ENCODE results near the gene AGFG1. TPM values are rescaled to one million over a fixed set of nuclear protein-coding genes. Genes with fewer than 3 reads are reported as not detected.

The AGFG1 gene
- total and polyA plus RNA-seq, 2 donors (not counting 1 experiment from before 2014, with no cell fraction given) = 28.7 to 83.3 TPM

GRCh38 chr2:227480528-227480927, 8.6 kb downstream of the AGFG1 start:
- no peaks in the 10 kb centered on the region for H3K9me3 Mint-ChIP-seq (ENCODE audit: insufficient read depth)
- ATAC-seq (ENCODE audit: low read depth) = no peak
- TF ChIP-seq CTCF (IDR thresholded peaks at IDR 0.05) = no peak
- TF ChIP-seq EZH2 (IDR thresholded peaks at IDR 0.05; ENCODE audit: borderline replicate concordance, insufficient read depth, low read depth, low read length, poor library complexity, severe bottlenecking) = no peak
- no peaks in the 10 kb centered on the region for H3K27me3 Mint-ChIP-seq
- H3K36me3 ChIP-seq (replicated peaks in 1 of 2; ENCODE audit: control extremely low read depth in 1 of 2, control insufficient read depth in 1 of 2, extremely low read depth in 1 of 2, insufficient read depth in 2 of 2, low read length in 1 of 2) = no peaks in the 10 kb centered on the region
- H3K4me2 ChIP-seq (replicated peaks; ENCODE audit: low read depth, low read length, poor library complexity, severe bottlenecking) = no peak overlapping the region
- H3K9ac ChIP-seq (ENCODE audit: low read length) = no peak overlapping the region
- peak overlapping the region; percentile 42 for H3K27ac Mint-ChIP-seq
- peak overlapping the region; percentile 8 for H3K4me3 Mint-ChIP-seq
- POLR2A ChIA-PET = interaction anchor here (0.7 kb wide), 1 partner anchor 85 kb away, joined by 5 read pairs; no protein-coding TSS in a partner anchor
- H3K9me3 ChIP-seq (ENCODE audit: control extremely low read depth in 1 of 3, control insufficient read depth in 2 of 3, insufficient read depth in 1 of 3, low read length in 2 of 3) = peaks cover 0 to 5% (median 3%) of the 10 kb centered on the region in 3 donors
- DNase-seq = no peak
- no peaks in the 10 kb centered on the region for H3K27me3 ChIP-seq (replicated peaks in 1 of 4; ENCODE audit: control extremely low read depth in 1 of 4, control insufficient read depth in 3 of 4, insufficient read depth in 4 of 4, low read length in 3 of 4)
- peaks cover 97% of the 10 kb centered on the region for H3K79me2 ChIP-seq (ENCODE audit: control insufficient read depth, insufficient read depth, low read length)
- H3K4me3 ChIP-seq (ENCODE audit: control extremely low read depth in 1 of 5, extremely low read depth in 1 of 5, insufficient read depth in 1 of 5, low read depth in 2 of 5, low read length in 4 of 5) = no peak overlapping the region
- H2AFZ ChIP-seq (ENCODE audit: insufficient read depth, low read depth, low read length, poor library complexity, severe bottlenecking) = no peak overlapping the region
- CTCF ChIA-PET = interaction anchor here (0.6 to 2.4 kb wide), 10 partner anchors 12 to 285 kb away, joined by 3 to 29 read pairs (median 3); no protein-coding TSS in a partner anchor
- peaks cover 20 to 35% of the 10 kb centered on the region in 2 donors for H3K4me1 ChIP-seq (ENCODE audit: control insufficient read depth in 2 of 2, insufficient read depth in 2 of 2, low read length in 2 of 2)
- H3K27ac ChIP-seq (ENCODE audit: low read length in 2 of 2) = peak overlapping the region in 1 of 2 donors; percentile 63
- H3K4me1 Mint-ChIP-seq = peaks cover 57% of the 10 kb centered on the region
- peaks cover 28% of the 10 kb centered on the region for H4K20me1 ChIP-seq (ENCODE audit: control insufficient read depth, insufficient read depth, low read length, poor library complexity, severe bottlenecking)
- intact Hi-C loops (cut with micrococcal nuclease) = loop anchor here (1.0 to 5.0 kb wide), 3 partner anchors 8 to 42 kb away; partner anchors contain the start of gene AGFG1
- no CpG with 5 or more reads among the region's 2 CpGs for WGBS (ENCODE audit: insufficient coverage)

GRCh38 chr2:227482638-227483340, 10.8 kb downstream of the AGFG1 start:
- H3K4me1 ChIP-seq (ENCODE audit: control insufficient read depth in 2 of 2, insufficient read depth in 2 of 2, low read length in 2 of 2) = peaks cover 23 to 34% of the 10 kb centered on the region in 2 donors
- H3K27me3 ChIP-seq (replicated peaks in 1 of 4; ENCODE audit: control extremely low read depth in 1 of 4, control insufficient read depth in 3 of 4, insufficient read depth in 4 of 4, low read length in 3 of 4) = no peaks in the 10 kb centered on the region
- no CpG with 5 or more reads among the region's 1 CpG for whole genome bisulfite sequencing (ENCODE audit: insufficient coverage)
- peak overlapping the region in 1 of 2 donors; percentile 62 for H3K27ac ChIP-seq (ENCODE audit: low read length in 2 of 2)
- H3K4me3 ChIP-seq (ENCODE audit: control extremely low read depth in 1 of 5, extremely low read depth in 1 of 5, insufficient read depth in 1 of 5, low read depth in 2 of 5, low read length in 4 of 5) = no peak overlapping the region
- H4K20me1 ChIP-seq (ENCODE audit: control insufficient read depth, insufficient read depth, low read length, poor library complexity, severe bottlenecking) = peaks cover 33% of the 10 kb centered on the region
- TF ChIP-seq CTCF (IDR thresholded peaks at IDR 0.05) (no peak), EZH2 (IDR thresholded peaks at IDR 0.05; ENCODE audit: borderline replicate concordance, insufficient read depth, low read depth, low read length, poor library complexity, severe bottlenecking) (no peak)
- ATAC-seq (ENCODE audit: low read depth) (peak; percentile 64), DNase-seq (peak; percentile 35)
- H3K9me3 ChIP-seq (ENCODE audit: control extremely low read depth in 1 of 3, control insufficient read depth in 2 of 3, insufficient read depth in 1 of 3, low read length in 2 of 3) = peaks cover 0 to 7% (median 5%) of the 10 kb centered on the region in 3 donors
- peak overlapping the region; percentile 17 for H3K9ac ChIP-seq (ENCODE audit: low read length)
- ChIA-PET POLR2A (interaction anchor here (0.7 kb wide), 1 partner anchor 284 kb away, joined by 7 read pairs; no protein-coding TSS in a partner anchor), CTCF (interaction anchor here (1.3 to 1.6 kb wide), 2 partner anchors 12 to 283 kb away, joined by 4 to 9 read pairs; no protein-coding TSS in a partner anchor)
- H3K9me3 Mint-ChIP-seq (ENCODE audit: insufficient read depth) = no peaks in the 10 kb centered on the region
- H3K79me2 ChIP-seq (ENCODE audit: control insufficient read depth, insufficient read depth, low read length) = peaks cover 97% of the 10 kb centered on the region
- no peaks in the 10 kb centered on the region for H3K36me3 ChIP-seq (replicated peaks in 1 of 2; ENCODE audit: control extremely low read depth in 1 of 2, control insufficient read depth in 1 of 2, extremely low read depth in 1 of 2, insufficient read depth in 2 of 2, low read length in 1 of 2)
- peak overlapping the region; percentile 71 for H3K27ac Mint-ChIP-seq
- H3K4me1 Mint-ChIP-seq = peaks cover 60% of the 10 kb centered on the region
- no peaks in the 10 kb centered on the region for H3K27me3 Mint-ChIP-seq
- intact Hi-C loops (cut with micrococcal nuclease) = loop anchor here (5.0 kb wide), 1 partner anchor 40 kb away; no protein-coding TSS in a partner anchor
- H2AFZ ChIP-seq (ENCODE audit: insufficient read depth, low read depth, low read length, poor library complexity, severe bottlenecking) = no peak overlapping the region
- H3K4me3 Mint-ChIP-seq = no peak overlapping the region
- peak overlapping the region; percentile 34 for H3K4me2 ChIP-seq (replicated peaks; ENCODE audit: low read depth, low read length, poor library complexity, severe bottlenecking)

Measured in B cell (primary cell).